Pancreas (tissue), 10 donors: Measurements from ENCODE around the gene PPP1R15A. TPM values are rescaled to one million over a fixed set of nuclear protein-coding genes. Genes with fewer than 3 reads are reported as not detected.
"Not testable (repeated sequence)": the region's sequence is repeated elsewhere in the genome, so short reads cannot be mapped to it uniquely, and the experiment has no call there.

Experiments
- ATAC-seq, 4 donors: fragments of 200-7000 bp; cut with Tn5 transposase; one replicate each; pipeline versions ENCODE4 v1.8.0 to v1.9.1; 2020; ENCODE audit warnings: mild to moderate bottlenecking in 4 of 4, moderate library complexity in 4 of 4
- DNase-seq, 6 donors: peaks; one replicate each; pipeline ENCODE4 v3.0.0-alpha.2; 2020
- FAIRE-seq: peaks from 2 replicates; lab custom pipeline; 2012; peaks lifted over from hg19 to GRCh38; lab: Jason Lieb, UNC
- H3K27ac ChIP-seq, 4 donors: fragments of 200-600 bp; sonication (generic); 1 replicate in 3 of 4; 2 replicates in 1 of 4; pipeline versions ENCODE4 v1.5.0 to v1.8.0; 2020
- H3K27me3 ChIP-seq, 4 donors: fragments of 200-600 bp; one replicate each; pipeline ENCODE4 v1.8.0; 2021
- H3K36me3 ChIP-seq, 3 donors: fragments of 200-600 bp; sonication (generic) in 1 of 3; one replicate each; pipeline versions ENCODE4 v1.5.0 to v1.8.0; 2020 to 2021
- H3K4me1 ChIP-seq, 3 donors: fragments of 200-600 bp; one replicate each; pipeline ENCODE4 v1.8.0; 2021
- H3K4me3 ChIP-seq, 4 donors: fragments of 200-600 bp; sonication (generic) in 2 of 4; one replicate each; pipeline versions ENCODE4 v1.5.0 to v1.8.0; 2020 to 2021
- H3K9me3 ChIP-seq, 4 donors: fragments of 200-600 bp; one replicate each; pipeline ENCODE4 v1.8.0; 2021
- WGBS, 2 donors: extraction: QIAGEN DNeasy Blood & Tissue Kit; methylation state at CpG; one replicate each; pipeline ENCODE4 v1.1.7; 2013; 5-methylcytosine and 5-hydroxymethylcytosine counted together
- intact Hi-C, 3 donors: fragments of 100-400 bp; cut with DNase I; formaldehyde crosslinking; loops; one replicate each; pipeline versions ENCODE4 v1.11.1 to v1.14.2; 2022
- polyA plus RNA-seq, 2 donors: library from polyadenylated mRNA; stranded (reverse); fragments of 200-250 nt; gene quantifications; one replicate each; pipeline ENCODE4 v1.2.3, GENCODE V29; 2013
- total RNA-seq, 6 donors: library from RNA; stranded (reverse); fragmentation: NEBNext Ultra II Directional in 4 of 6; extraction: Animal tissue kit (Norgen Biotek cat#: 25700) in 4 of 6; gene quantifications; one replicate each; pipeline versions ENCODE4 v1.2.1 to v1.2.4, GENCODE V29; 2021 to 2023
- TF ChIP-seq, protein P1 (sequence below), 4 donors: fragments of 200-600 bp; sonication (generic) in 3 of 4; IDR thresholded peaks; one replicate each; pipeline versions ENCODE4 v1.5.0 to v1.8.0; 2021; ENCODE audit warnings: antibody characterized with exemption in 4 of 4
- donor health status: healthy with polysubstance abuse.
- donor health status: DM: no; HTN: no; CAD: no; lungs with moderate emphysema.
- donor health status: DM: no; HTN: no; CAD: no.
- donor health status: control.
- donor health status: control.
- donor health status: Bipolar disorder and iron deficiency.
- donor health status: DM: yes; HTN: yes; CAD: no.
- donor health status: DM: no; HTN: no; CAD: no.
- donor health status: DM: no; HTN: no; CAD: no.
- donor health status: DM: yes; HTN: yes; CAD: no.

PPP1R15A gene
- total and polyA plus RNA-seq, 8 donors, result 8.1 to 53.2 (median 13.9) TPM

DNA sequence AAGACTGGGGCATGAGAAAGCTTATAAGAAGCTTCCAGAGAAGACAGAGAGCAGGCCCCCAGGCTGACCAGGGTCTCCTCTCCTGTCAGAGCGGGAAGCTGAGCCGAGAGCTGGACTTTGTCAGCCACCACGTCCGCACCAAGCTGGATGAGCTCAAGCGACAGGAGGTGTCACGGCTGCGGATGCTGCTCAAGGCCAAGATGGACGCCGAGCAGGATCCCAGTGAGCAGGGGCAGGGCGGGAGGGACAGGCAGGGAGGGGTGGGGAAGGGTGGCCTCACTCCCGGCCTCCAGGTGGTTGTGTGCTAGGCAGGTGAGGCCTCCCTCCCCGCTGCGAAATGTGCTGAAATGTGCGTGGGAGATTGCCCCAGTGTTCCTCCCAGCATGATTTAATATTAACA, 33.4 kb downstream of the PPP1R15A start:
- Histone ChIP-seq H3K27me3 (no peaks in the 10 kb centered on the region), H3K4me1 (peaks cover 0 to 10% (median 9%) of the 10 kb centered on the region in 3 donors), H3K9me3 (no peaks in the 10 kb centered on the region), H3K27ac (no peak overlapping the region), H3K36me3 (peaks cover 0 to 13% (median 12%) of the 10 kb centered on the region in 3 donors), H3K4me3 (no peak overlapping the region)
- intact Hi-C loops, result no loop called here
- DNase-seq (no peak), ATAC-seq (no peak), FAIRE-seq (no peak)
- TF ChIP-seq, protein P1, sequence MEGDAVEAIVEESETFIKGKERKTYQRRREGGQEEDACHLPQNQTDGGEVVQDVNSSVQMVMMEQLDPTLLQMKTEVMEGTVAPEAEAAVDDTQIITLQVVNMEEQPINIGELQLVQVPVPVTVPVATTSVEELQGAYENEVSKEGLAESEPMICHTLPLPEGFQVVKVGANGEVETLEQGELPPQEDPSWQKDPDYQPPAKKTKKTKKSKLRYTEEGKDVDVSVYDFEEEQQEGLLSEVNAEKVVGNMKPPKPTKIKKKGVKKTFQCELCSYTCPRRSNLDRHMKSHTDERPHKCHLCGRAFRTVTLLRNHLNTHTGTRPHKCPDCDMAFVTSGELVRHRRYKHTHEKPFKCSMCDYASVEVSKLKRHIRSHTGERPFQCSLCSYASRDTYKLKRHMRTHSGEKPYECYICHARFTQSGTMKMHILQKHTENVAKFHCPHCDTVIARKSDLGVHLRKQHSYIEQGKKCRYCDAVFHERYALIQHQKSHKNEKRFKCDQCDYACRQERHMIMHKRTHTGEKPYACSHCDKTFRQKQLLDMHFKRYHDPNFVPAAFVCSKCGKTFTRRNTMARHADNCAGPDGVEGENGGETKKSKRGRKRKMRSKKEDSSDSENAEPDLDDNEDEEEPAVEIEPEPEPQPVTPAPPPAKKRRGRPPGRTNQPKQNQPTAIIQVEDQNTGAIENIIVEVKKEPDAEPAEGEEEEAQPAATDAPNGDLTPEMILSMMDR (IDR thresholded peaks at IDR 0.05), result no peak
- WGBS, 2 donors, result 91 to 95% methylated on average over 14 of the region's 14 CpGs

DNA sequence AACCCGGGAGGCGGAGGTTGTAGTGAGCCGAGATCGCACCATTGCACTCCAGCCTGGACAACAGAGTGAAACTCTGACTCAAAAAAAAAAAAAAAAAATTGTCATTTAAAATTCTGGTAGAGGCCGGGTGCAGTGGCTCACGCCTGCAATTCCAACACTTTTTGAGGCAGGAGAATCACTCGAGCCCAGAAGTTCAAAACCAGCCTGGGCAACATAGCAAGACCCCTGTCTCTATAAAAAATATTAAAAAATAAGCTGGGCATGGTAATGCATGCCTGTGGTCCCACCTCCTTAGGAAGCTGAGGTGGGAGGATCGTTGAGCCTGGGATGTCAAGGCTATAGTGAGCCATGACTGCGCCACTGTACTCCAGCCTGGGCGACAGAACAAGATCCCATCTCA, 34.1 kb downstream of the PPP1R15A start:
- DNase-seq (no peak), FAIRE-seq (no peak), ATAC-seq (no peak)
- Histone ChIP-seq H3K4me3 (no peak overlapping the region), H3K4me1 (peaks cover 0 to 6% (median 4%) of the 10 kb centered on the region in 3 donors), H3K27ac (no peak overlapping the region), H3K9me3 (no peaks in the 10 kb centered on the region), H3K27me3 (no peaks in the 10 kb centered on the region), H3K36me3 (peaks cover 0 to 19% (median 15%) of the 10 kb centered on the region in 3 donors)
- intact Hi-C loops, result no loop called here
- TF ChIP-seq, protein P1 (IDR thresholded peaks at IDR 0.05), result no peak
- 95 to 97% methylated on average over 10 of the region's 10 CpGs for WGBS, 2 donors

DNA sequence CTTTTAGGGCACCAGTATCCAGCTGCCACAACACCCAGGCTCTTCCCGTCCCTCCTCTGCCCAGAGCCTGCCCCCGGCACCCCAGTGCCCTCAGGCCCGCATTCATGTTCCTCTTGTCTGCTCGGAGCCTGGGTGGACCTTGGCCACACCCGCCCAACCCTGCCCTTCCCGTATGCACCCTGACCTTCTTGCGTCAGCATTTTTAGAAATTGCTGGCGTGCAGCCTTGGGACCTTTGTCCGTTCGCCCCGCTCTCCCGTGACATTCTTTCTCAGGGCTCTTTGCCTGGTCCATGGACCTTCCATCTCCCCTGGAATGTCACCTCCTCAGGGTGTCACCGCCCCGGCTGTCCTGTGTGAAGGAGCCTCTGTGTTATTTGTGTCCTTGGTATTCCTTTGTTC, 35.5 kb downstream of the PPP1R15A start:
- intact Hi-C loops, result no loop called here
- Histone ChIP-seq H3K4me1 (no peaks in the 10 kb centered on the region), H3K9me3 (no peaks in the 10 kb centered on the region), H3K27me3 (no peaks in the 10 kb centered on the region), H3K36me3 (peaks cover 0 to 25% (median 22%) of the 10 kb centered on the region in 3 donors), H3K4me3 (no peak overlapping the region), H3K27ac (no peak overlapping the region)
- TF ChIP-seq, protein P1 (IDR thresholded peaks at IDR 0.05), result no peak
- 90 to 91% methylated on average over 14 of the region's 14 CpGs for WGBS, 2 donors
- no peak for FAIRE-seq
- ATAC-seq, result peak in 2 of 4 donors; percentile 35 to 52
- DNase-seq, result no peak

DNA sequence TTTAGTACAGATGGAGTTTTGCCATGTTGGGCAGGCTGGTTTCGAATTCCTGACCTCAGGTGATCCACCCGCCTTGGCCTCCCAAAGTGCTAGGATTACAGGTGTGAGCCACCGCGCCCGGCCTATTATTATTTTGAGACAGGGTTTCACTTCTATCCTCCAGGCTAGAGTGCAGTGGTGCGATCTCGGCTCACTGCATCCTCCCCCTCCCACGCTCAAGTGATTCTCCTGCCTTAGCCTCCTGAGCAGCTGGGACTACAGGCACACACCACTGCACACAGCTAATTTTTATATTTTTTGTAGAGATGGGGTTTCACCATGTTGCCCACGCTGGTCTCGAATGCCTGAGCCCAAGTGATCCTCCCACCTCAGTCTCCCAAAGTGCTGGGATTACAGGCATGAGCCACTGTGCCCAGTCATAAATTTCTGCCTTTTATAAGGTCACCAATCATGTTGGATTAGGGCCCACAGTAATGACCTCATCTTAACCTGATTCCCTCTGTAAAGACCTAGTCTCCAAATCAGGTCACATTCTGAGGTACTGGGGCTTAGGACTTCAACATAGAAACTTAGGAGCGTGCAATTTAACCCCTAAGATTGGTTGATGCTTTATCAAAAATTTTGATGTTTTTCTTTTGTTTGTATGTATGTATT, 37.3 kb downstream of the PPP1R15A start:
- H3K4me1 ChIP-seq, H3K27me3 ChIP-seq, H3K27ac ChIP-seq, ATAC-seq, DNase-seq, intact Hi-C loops, H3K9me3 ChIP-seq, FAIRE-seq, H3K4me3 ChIP-seq: not testable (repeated sequence)
- peaks cover 0 to 25% (median 25%) of the 10 kb centered on the region in 3 donors for H3K36me3 ChIP-seq
- 94 to 98% methylated on average over 11 of the region's 11 CpGs for WGBS, 2 donors

DNA sequence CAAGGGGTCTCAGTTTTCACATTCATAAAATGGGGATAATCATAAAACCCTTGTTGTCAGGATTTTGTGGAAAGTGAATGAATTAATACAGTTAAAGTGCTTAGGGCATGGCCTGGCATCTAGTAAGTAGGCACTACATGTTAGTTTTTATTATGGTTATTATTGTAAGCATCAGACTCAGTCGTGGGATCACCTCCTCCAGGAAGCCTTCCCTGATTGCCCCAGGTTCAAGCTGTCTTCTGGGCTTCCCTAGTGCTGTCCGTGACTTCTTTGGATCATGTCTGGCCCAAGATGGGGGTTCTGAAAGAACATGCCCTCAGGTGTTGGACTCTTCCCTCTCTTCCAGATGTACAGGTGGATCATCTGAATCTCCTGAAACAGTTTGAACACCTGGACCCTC, 38.6 kb downstream of the PPP1R15A start:
- H3K27ac ChIP-seq, result no peak overlapping the region

More for the DNA sequence above, 38.6 kb downstream of the PPP1R15A start:
- ATAC-seq, result no peak
- intact Hi-C loops, result no loop called here
- DNase-seq, result no peak
- WGBS, 2 donors, result 85 to 97% methylated on average over 2 of the region's 2 CpGs
- H3K4me1 ChIP-seq, result no peaks in the 10 kb centered on the region
- no peaks in the 10 kb centered on the region for H3K27me3 ChIP-seq
- no peak overlapping the region for H3K4me3 ChIP-seq
- H3K36me3 ChIP-seq, result peaks cover 0 to 25% (median 16%) of the 10 kb centered on the region in 3 donors
- H3K9me3 ChIP-seq, result no peaks in the 10 kb centered on the region
- TF ChIP-seq, protein P1 (IDR thresholded peaks at IDR 0.05), result no peak
- no peak for FAIRE-seq
